Measurements from ENCODE around the gene KATNB1.
"Not testable (repeated sequence)": the region's sequence is repeated elsewhere in the genome, so short reads cannot be mapped to it uniquely, and the experiment has no call there.

Gene KATNB1

DNA sequence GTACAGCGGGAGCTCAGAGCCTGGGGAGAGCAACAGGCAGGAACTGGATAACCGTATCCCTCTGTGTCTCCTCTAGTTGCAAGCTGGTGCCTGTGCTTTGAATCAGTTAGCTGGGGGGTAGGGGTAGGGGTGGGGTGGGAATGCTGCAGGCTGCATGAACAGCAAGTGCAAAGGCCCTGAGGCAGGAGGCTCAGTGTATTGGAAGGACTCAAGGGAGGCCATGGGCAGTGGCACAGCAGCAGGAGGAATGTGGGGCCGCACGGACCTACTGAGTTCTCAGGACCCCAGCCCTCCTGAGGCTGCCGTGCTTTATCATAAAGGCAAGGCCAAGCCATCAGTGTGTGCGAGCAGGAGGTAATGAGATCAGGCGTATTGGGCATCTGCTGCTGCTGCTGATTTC is 3.3 kb downstream of the KATNB1 start:
- TF ChIP-seq POU2F2 (IDR thresholded peaks at IDR 0.05; ENCODE audit: low read depth, low read length) = no peak
- TF ChIP-seq SPI1 (IDR thresholded peaks at IDR 0.05; ENCODE audit: low read depth, low read length) = no peak
- TF ChIP-seq PAX5 (IDR thresholded peaks at IDR 0.05; ENCODE audit: insufficient read depth, low read length, severe bottlenecking) = no peak
- no peak for TF ChIP-seq POLR2AphosphoS5 (IDR thresholded peaks at IDR 0.05; ENCODE audit: low read depth, low read length)
- TF ChIP-seq POLR2A (IDR thresholded peaks at IDR 0.05; ENCODE audit: low read depth, low read length) = no peak
- TF ChIP-seq TAF1 (IDR thresholded peaks at IDR 0.05; ENCODE audit: low read depth, low read length) = no peak
- FAIRE-seq (no peak), DNase-seq (ENCODE audit: insufficient read length, low spot score) (no peak)

DNA sequence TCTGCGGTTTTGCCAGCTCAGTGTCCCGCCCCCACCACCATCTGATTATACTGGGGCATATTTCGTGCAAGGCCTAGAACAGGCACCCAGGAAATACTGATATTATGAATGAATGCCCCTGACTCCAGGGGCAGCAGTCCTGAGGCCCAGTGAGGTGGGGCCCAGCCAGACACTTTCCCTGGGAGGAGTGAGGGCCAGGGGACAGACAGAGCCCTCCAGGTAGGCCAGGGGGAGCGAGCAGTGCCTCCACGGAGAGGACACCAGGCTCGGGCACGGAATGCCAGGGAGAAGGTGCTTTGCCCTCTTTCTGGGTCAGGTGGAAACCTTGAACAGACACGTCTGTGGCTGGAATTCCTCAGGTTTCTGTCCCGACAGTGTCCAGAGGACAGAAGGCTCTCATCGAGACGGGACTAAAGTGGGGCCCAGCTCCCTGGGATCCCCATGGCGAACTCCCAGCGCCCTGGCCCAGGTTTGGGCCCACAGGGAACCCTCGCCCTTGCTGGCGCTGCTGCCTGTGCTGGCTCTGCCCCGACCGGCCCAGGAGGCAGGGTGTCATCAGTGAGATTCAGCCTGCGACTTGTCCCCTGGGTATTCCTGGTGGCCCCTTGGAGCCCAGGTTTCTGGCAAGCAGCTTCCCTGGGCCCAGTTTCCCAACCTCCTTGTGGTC is 4.3 kb downstream of the KATNB1 start:
- TF ChIP-seq TAF1 (IDR thresholded peaks at IDR 0.05; ENCODE audit: low read depth, low read length) = no peak
- TF ChIP-seq SPI1 (IDR thresholded peaks at IDR 0.05; ENCODE audit: low read depth, low read length) = no peak
- TF ChIP-seq POLR2AphosphoS5 (IDR thresholded peaks at IDR 0.05; ENCODE audit: low read depth, low read length) = no peak
- TF ChIP-seq POLR2A (IDR thresholded peaks at IDR 0.05; ENCODE audit: low read depth, low read length) = no peak
- TF ChIP-seq POU2F2 (IDR thresholded peaks at IDR 0.05; ENCODE audit: low read depth, low read length) = no peak
- TF ChIP-seq PAX5 (IDR thresholded peaks at IDR 0.05; ENCODE audit: insufficient read depth, low read length, severe bottlenecking) = no peak
- FAIRE-seq (no peak), DNase-seq (ENCODE audit: insufficient read length, low spot score) (no peak)

DNA sequence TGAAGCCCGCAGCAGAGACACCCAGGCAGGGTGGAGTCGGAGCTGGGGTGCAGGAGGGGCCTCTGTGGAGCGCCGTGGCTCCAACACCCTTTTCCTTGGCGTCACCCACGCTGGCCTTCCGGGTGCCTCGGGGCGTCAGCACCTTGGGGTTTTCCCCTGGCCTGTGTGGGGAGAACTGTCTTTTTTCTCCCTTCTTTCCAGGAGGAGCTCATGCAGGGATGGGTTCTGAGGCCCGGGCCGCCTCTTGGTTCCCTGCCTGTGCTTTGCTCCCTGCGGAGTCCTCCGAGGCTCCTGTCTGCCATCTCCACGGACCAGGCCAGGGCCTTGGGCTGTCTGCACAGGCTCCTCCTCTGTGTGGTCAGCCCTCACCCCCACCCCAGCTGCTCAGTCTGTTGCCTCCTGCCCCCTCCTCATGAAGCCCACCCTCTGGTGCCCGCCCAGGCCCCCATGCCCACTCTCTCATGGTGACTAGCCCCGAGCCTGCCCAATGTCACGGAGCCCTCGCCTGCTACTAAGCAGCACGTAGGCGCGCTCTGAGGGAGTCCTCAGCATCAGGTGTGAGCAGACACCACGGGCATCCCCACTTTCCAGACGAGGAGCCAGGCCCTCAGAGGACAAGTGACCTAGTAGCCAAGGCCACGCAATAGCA is 5.0 kb downstream of the KATNB1 start:
- DNase-seq (ENCODE audit: insufficient read length, low spot score) = no peak
- no peak for FAIRE-seq
- TF ChIP-seq TAF1 (IDR thresholded peaks at IDR 0.05; ENCODE audit: low read depth, low read length) (no peak), POLR2A (IDR thresholded peaks at IDR 0.05; ENCODE audit: low read depth, low read length) (no peak), SPI1 (IDR thresholded peaks at IDR 0.05; ENCODE audit: low read depth, low read length) (no peak), POU2F2 (IDR thresholded peaks at IDR 0.05; ENCODE audit: low read depth, low read length) (no peak), PAX5 (IDR thresholded peaks at IDR 0.05; ENCODE audit: insufficient read depth, low read length, severe bottlenecking) (no peak), POLR2AphosphoS5 (IDR thresholded peaks at IDR 0.05; ENCODE audit: low read depth, low read length) (no peak)

DNA sequence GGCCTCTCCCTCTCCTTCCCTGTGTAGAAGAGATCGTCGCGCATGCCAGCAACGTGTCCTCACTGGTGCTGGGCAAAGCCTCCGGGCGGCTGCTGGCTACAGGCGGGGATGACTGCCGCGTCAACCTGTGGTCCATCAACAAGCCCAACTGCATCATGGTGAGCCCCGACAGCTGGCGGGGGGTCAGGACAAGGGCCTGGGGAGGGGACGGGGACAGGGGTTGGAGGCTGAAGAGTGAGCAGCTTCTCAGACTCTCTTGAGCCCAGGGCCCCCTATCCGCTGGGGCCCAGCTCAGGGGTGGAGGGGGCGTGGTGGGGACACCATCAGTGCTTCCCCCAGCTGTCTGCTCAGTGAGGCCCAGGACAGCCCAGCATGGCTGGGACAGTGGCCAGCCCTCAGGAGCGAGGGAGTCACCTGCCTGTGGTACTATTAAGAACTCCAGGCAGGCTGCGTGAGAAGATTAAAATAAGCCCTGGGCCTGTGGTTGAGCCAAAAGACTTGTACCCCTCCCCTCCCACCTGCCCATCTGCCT is 6.2 kb downstream of the KATNB1 start:
- TF ChIP-seq POLR2A (IDR thresholded peaks at IDR 0.05; ENCODE audit: low read depth, low read length) = no peak
- TF ChIP-seq SPI1 (IDR thresholded peaks at IDR 0.05; ENCODE audit: low read depth, low read length) = no peak
- TF ChIP-seq PAX5 (IDR thresholded peaks at IDR 0.05; ENCODE audit: insufficient read depth, low read length, severe bottlenecking) = no peak
- TF ChIP-seq TAF1 (IDR thresholded peaks at IDR 0.05; ENCODE audit: low read depth, low read length) = no peak
- TF ChIP-seq POU2F2 (IDR thresholded peaks at IDR 0.05; ENCODE audit: low read depth, low read length) = no peak
- TF ChIP-seq POLR2AphosphoS5 (IDR thresholded peaks at IDR 0.05; ENCODE audit: low read depth, low read length) = no peak
- FAIRE-seq = no peak
- DNase-seq (ENCODE audit: insufficient read length, low spot score) = no peak

DNA sequence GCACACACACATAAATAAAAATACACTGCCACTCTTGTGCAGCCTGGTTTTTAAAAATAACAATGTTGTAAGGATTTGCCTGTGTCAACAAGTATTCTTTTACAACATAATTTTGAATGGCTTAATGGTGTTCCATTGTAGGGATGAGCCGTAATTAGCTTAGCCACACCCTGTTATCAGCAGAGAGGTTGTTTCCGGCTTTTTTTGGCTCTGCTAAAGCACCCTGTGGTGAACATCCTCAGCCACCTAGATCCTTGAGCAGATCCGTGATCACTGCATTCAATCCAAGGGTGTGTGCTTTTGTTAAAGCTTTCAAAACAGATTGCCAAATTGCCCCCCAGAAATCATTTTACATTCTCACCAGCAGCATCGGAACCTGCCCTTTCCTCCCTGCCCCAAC is 7.0 kb downstream of the KATNB1 start:
- DNase-seq (ENCODE audit: insufficient read length, low spot score) (no peak), FAIRE-seq (no peak)
- TF ChIP-seq POLR2A (IDR thresholded peaks at IDR 0.05; ENCODE audit: low read depth, low read length) (no peak), POU2F2 (IDR thresholded peaks at IDR 0.05; ENCODE audit: low read depth, low read length) (no peak), POLR2AphosphoS5 (IDR thresholded peaks at IDR 0.05; ENCODE audit: low read depth, low read length) (no peak), SPI1 (IDR thresholded peaks at IDR 0.05; ENCODE audit: low read depth, low read length) (no peak), PAX5 (IDR thresholded peaks at IDR 0.05; ENCODE audit: insufficient read depth, low read length, severe bottlenecking) (no peak), TAF1 (IDR thresholded peaks at IDR 0.05; ENCODE audit: low read depth, low read length) (no peak)

DNA sequence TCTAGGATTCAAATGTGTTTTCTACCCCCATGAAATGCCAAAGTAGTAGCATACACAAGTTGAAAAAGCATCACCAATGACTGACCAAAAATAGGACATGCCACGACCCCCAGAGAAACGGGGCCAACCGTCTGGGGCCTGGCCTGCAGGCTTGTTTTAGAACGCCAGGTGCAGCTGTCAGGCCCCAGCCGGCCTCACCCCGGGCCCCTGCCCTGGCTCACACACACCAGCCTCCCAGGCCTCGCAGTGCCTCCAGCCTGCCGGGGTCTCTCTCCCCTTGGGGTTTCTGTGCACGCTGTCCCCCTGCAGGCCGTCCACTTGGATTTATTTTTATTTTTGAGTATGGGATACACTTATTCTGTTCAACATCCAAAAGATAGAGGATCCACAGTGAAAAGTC is 7.9 kb downstream of the KATNB1 start:
- DNase-seq (ENCODE audit: insufficient read length, low spot score) (no peak), FAIRE-seq (no peak)
- TF ChIP-seq POU2F2 (IDR thresholded peaks at IDR 0.05; ENCODE audit: low read depth, low read length) = no peak
- TF ChIP-seq PAX5 (IDR thresholded peaks at IDR 0.05; ENCODE audit: insufficient read depth, low read length, severe bottlenecking) = no peak
- TF ChIP-seq SPI1 (IDR thresholded peaks at IDR 0.05; ENCODE audit: low read depth, low read length) = no peak
- no peak for TF ChIP-seq POLR2AphosphoS5 (IDR thresholded peaks at IDR 0.05; ENCODE audit: low read depth, low read length)
- TF ChIP-seq TAF1 (IDR thresholded peaks at IDR 0.05; ENCODE audit: low read depth, low read length) = no peak
- no peak for TF ChIP-seq POLR2A (IDR thresholded peaks at IDR 0.05; ENCODE audit: low read depth, low read length)

DNA sequence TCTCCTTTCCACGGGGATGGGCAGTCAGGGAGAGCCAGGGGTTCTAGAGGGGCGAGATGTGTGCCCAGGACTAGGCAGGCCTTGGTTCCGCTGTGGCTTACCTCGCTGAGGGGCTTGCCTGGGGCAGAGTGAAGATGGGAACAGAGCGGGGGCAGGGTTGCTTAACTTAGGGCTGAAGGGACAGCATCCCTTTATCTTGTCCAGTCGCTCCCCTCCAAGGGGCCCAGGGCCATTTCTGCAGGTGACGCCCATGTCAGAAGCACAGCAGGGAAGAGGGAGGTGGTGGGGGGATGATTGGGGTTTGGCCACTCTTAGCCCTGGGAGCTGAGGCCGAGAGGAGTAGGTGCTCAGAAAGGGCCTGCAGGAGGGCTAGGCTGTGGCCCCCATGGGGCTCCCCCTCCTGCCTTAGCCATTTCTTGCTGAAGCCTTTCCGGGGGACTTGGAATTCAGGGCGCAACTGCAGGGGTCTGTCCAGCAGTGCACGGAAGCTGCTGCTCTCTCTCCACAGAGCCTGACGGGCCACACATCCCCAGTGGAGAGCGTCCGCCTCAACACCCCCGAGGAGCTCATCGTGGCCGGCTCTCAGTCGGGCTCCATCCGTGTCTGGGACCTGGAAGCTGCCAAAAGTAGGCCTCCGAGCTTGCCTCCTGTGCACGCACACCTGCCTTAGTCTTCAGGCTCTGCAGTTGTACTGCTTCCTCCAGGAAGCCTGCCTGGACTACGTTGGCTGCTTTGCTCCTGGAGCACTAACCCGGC is 8.5 kb downstream of the KATNB1 start:
- TF ChIP-seq POLR2AphosphoS5 (IDR thresholded peaks at IDR 0.05; ENCODE audit: low read depth, low read length) = no peak
- DNase-seq (ENCODE audit: insufficient read length, low spot score) (no peak), FAIRE-seq (no peak)

DNA sequence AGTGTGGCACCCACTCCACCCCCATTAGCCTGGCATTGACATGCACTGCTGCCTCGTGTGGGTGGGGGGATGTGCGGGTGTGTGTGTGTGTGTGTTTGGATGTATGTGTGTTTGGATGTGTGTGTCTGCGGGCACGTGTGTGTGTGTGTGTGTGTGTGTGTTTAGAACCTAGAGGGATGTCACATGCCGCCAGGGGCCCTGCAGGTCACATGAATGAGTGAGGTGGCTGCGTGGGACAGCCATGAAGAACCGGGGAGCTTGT is 9.0 kb downstream of the KATNB1 start:
- FAIRE-seq = no peak
- no peak for TF ChIP-seq POLR2AphosphoS5 (IDR thresholded peaks at IDR 0.05; ENCODE audit: low read depth, low read length)
- no peak for TF ChIP-seq POU2F2 (IDR thresholded peaks at IDR 0.05; ENCODE audit: low read depth, low read length)
- no peak for TF ChIP-seq POLR2A (IDR thresholded peaks at IDR 0.05; ENCODE audit: low read depth, low read length)
- TF ChIP-seq TAF1 (IDR thresholded peaks at IDR 0.05; ENCODE audit: low read depth, low read length) = no peak
- no peak for TF ChIP-seq SPI1 (IDR thresholded peaks at IDR 0.05; ENCODE audit: low read depth, low read length)
- no peak for TF ChIP-seq PAX5 (IDR thresholded peaks at IDR 0.05; ENCODE audit: insufficient read depth, low read length, severe bottlenecking)
- no peak for DNase-seq (ENCODE audit: insufficient read length, low spot score)

DNA sequence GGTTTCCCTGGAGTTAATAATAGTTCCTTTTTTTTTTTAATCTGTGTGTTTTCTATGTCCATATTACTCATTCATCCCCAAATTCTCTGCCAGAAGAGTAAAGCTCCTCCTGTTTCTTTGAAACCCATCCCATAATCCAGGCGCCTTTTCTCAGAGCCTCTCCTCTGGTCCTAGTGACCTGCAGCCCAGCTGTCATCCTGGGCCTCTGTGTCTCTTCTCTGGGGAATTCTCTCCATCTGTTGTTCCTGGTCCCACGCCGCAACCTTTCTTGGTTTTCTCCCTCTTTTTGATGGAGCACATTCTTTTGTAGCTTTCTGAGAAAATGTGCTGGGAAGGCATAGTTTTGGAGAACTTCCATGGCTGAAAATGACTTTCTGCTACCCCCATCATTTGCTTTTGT is 10.2 kb downstream of the KATNB1 start:
- DNase-seq (ENCODE audit: insufficient read length, low spot score) (no peak), FAIRE-seq (no peak)
- TF ChIP-seq TAF1 (IDR thresholded peaks at IDR 0.05; ENCODE audit: low read depth, low read length) (no peak), POLR2AphosphoS5 (IDR thresholded peaks at IDR 0.05; ENCODE audit: low read depth, low read length) (no peak), PAX5 (IDR thresholded peaks at IDR 0.05; ENCODE audit: insufficient read depth, low read length, severe bottlenecking) (no peak), POLR2A (IDR thresholded peaks at IDR 0.05; ENCODE audit: low read depth, low read length) (no peak), POU2F2 (IDR thresholded peaks at IDR 0.05; ENCODE audit: low read depth, low read length) (no peak), SPI1 (IDR thresholded peaks at IDR 0.05; ENCODE audit: low read depth, low read length) (no peak)

DNA sequence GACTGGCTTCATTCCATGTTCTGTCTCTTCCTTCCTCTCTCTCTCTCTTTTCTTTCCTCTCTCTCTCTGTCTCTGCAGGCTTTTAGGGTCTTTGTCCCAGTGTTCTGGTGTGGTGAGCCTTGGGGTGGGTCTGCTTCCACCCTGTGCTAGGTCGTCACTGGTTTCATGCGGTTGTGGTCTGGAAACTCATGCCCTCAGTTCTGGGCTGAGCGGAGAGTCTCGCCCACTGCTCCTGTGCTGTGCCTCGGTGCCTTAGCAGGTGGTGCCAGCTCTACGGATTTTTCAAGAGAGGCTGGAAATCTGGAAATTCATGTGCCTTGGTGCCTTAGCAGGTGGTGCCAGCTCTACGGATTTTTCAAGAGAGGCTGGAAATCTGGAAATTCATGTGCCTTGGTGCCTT is 10.7 kb downstream of the KATNB1 start:
- FAIRE-seq = not testable (repeated sequence)

More for the DNA sequence above, 10.7 kb downstream of the KATNB1 start:
- not testable (repeated sequence) for DNase-seq (ENCODE audit: insufficient read length, low spot score)

All from GM12891 (cell line).